Muscle layer of colon (tissue), 2 donors: ENCODE measurements around the gene SIRT2.
A peak's percentile ranks its signal among the peaks of the same experiment; 100 is the strongest.

ENCODE experiments used
- H3K27ac ChIP-seq: one replicate; pipeline ENCODE4 v1.7.0; 2013; ENCODE audit warnings: low read depth, mild to moderate bottlenecking, low read length, moderate library complexity
- H3K27me3 ChIP-seq, 2 donors: one replicate each; pipeline ENCODE4 v1.7.0; 2013; ENCODE audit warnings: low read length in 2 of 2, mild to moderate bottlenecking in 2 of 2; ENCODE audit not compliant: insufficient read depth in 2 of 2, control insufficient read depth in 1 of 2
- H3K36me3 ChIP-seq: one replicate; pipeline ENCODE4 v1.7.0; 2013; ENCODE audit warnings: mild to moderate bottlenecking, low read length; ENCODE audit not compliant: insufficient read depth
- H3K4me1 ChIP-seq: one replicate; pipeline ENCODE4 v1.7.0; 2013; ENCODE audit warnings: mild to moderate bottlenecking, low read length; ENCODE audit not compliant: insufficient read depth
- H3K4me3 ChIP-seq, 2 donors: one replicate each; pipeline ENCODE4 v1.7.0; 2013; ENCODE audit warnings: low read length in 2 of 2, low read depth in 1 of 2, mild to moderate bottlenecking in 1 of 2, moderate library complexity in 1 of 2
- H3K9ac ChIP-seq: one replicate; pipeline ENCODE4 v1.7.0; 2013; ENCODE audit warnings: low read length
- H3K9me3 ChIP-seq: one replicate; pipeline ENCODE4 v1.7.0; 2013; ENCODE audit warnings: mild to moderate bottlenecking, low read length
- donor health status: abdominal sarcoma.
- donor health status: Adenocarcinoma of cecum.

SIRT2 gene

GRCh38 chr19:38931521-38931793, 32.0 kb upstream of the SIRT2 start:
- peak overlapping the region; percentile 70 for H3K27ac ChIP-seq
- H3K9ac ChIP-seq, result peak overlapping the region; percentile 64
- H3K4me1 ChIP-seq, result peaks cover 20% of the 10 kb centered on the region
- H3K36me3 ChIP-seq, result peaks cover 9% of the 10 kb centered on the region
- no peaks in the 10 kb centered on the region for H3K9me3 ChIP-seq
- peak overlapping the region; percentile 79 to 94 for H3K4me3 ChIP-seq
- H3K27me3 ChIP-seq, result no peaks in the 10 kb centered on the region

DNA sequence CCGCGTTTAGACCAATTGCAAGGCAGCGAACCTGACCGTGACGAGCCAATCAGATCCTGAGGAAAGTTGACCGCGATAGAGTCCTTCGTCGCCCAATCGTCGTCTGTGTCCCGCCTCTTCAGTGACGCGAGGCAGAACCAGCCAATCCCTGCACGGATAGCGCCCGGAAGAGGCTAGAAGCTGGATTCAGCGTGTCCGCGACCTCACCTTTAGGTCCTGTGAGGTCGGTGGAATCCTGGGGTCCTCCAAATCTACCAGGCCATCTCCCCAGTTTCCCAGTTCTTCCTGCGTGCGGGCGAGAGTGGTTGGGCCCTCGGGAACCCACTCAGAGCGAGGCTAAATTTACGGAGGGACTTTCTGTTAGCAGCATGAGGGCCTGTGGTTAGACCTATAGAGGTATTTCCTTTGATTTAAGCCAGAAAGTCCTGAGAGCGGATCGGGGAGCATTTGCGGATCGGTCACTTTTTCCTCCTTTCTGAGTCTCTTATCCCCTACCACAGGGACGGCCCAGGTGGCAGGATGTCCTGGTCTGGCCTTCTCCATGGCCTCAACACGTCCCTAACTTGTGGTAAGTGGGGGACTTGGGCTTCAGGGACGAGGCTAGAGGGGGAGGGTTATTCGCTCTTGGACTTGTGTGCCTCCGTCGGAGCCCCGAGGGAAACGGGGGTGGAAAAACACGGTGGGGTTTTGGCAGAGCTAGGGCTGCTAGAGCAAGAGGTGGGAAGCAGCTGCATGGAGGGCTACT, 31.5 kb upstream of the SIRT2 start, which contains the start of gene MRPS12:
TSS of gene MRPS12 (plus strand) at position 169 of the 745 bp plus-strand sequence. CDS start at position 520, 351 bp downstream.
- Histone ChIP-seq H3K4me3 (peak within 1 kb of the TSS; percentile 79 to 94), H3K36me3 (peaks cover 9% of the 10 kb centered on the region), H3K27me3 (no peaks in the 10 kb centered on the region), H3K27ac (peak within 1 kb of the TSS; percentile 70), H3K4me1 (peaks cover 20% of the 10 kb centered on the region), H3K9ac (peak within 1 kb of the TSS; percentile 64), H3K9me3 (no peaks in the 10 kb centered on the region)

DNA sequence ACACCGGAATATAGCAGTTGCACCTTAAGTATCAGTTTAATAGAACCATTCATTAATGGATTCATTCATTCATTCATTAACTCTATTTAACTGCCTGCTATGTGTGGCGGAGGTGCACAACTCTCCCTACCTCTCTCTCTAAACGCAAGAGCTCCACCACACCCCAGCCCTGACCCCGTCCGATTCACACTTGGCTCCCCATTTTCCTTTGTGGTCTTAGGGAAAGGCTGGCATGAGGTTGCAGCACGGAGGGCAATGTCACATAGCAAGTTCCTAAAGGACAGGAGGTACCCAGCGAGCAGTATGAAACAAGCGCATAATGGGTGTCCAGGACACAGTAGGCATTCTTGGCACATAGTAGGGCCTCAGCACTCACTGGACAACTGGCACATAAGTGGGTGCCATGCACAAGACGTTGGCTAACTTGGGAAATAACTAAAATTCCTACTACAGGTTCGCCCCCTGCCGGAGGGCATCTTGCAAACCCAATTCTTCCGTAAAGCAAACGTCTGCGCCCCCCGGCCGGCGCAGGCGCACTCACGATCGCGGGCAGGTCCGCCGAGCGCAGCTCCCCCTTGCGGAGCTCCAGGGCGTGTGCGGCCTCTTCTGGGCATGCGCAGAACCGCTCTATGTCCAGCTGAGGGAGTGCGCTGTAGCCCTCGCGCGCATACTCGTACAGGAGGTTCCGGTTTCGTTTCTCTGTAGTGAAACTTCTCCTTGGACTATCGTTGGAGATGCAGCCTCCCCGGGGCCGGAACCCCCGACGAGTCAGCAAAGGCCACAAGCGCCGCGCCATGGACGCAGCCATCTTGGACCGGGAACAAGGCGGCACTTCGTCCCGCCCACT, 30.7 kb upstream of the SIRT2 start, which contains the start of gene SARS2:
TSS of gene SARS2 (minus strand) at position 835 of the 847 bp plus-strand sequence. CDS start at position 808, 27 bp downstream.
- no peaks in the 10 kb centered on the region for H3K27me3 ChIP-seq
- H3K36me3 ChIP-seq, result peaks cover 9% of the 10 kb centered on the region
- peaks cover 20% of the 10 kb centered on the region for H3K4me1 ChIP-seq
- H3K27ac ChIP-seq, result peak within 1 kb of the TSS; percentile 70
- H3K4me3 ChIP-seq, result peak within 1 kb of the TSS; percentile 79 to 94
- no peaks in the 10 kb centered on the region for H3K9me3 ChIP-seq
- peak within 1 kb of the TSS; percentile 64 for H3K9ac ChIP-seq

DNA sequence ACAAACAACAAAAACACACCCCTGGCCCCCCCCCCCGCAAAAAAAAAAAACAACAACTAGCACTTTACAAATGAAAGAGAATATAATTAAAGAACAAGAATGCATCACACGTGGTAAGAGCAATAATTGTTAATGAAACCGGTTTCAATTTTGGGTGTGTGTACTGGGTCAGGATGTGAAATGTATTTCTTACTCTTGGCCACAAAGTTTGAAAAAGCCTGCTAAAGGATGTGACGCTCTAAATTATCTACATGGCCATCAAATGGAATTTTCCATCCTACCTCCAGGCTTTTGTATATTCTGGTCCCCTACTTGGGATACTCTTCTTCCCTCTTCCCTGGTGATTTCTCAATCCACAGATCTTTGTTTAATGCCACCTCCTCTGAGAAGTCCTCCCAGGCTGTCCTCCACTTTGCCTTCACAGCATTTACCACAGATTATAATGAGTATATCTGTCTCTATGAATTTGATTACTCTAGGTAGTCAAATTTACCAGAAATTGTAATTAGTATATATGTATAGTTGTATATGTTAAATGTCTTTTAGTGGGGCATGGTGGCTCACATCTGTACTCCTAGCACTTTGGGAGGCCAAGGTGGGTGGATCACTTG, 29.1 kb upstream of the SIRT2 start:
- H3K9ac ChIP-seq, result no peak overlapping the region
- H3K27ac ChIP-seq, result no peak overlapping the region
- peaks cover 17% of the 10 kb centered on the region for H3K36me3 ChIP-seq
- H3K4me3 ChIP-seq, result no peak overlapping the region
- H3K27me3 ChIP-seq, result no peaks in the 10 kb centered on the region
- peaks cover 20% of the 10 kb centered on the region for H3K4me1 ChIP-seq
- no peaks in the 10 kb centered on the region for H3K9me3 ChIP-seq

- Histone ChIP-seq H3K4me1 (peaks cover 2% of the 10 kb centered on the region), H3K4me3 (no peak overlapping the region), H3K9ac (no peak overlapping the region), H3K9me3 (no peaks in the 10 kb centered on the region), H3K36me3 (peaks cover 8% of the 10 kb centered on the region), H3K27me3 (no peaks in the 10 kb centered on the region), H3K27ac (no peak overlapping the region)
Observed at GRCh38 chr19:38924388-38924787, 25.0 kb upstream of the SIRT2 start.

GRCh38 chr19:38922482-38922881, 23.1 kb upstream of the SIRT2 start:
- Histone ChIP-seq H3K27ac (no peak overlapping the region), H3K4me1 (no peaks in the 10 kb centered on the region), H3K27me3 (no peaks in the 10 kb centered on the region), H3K36me3 (peaks cover 8% of the 10 kb centered on the region), H3K9me3 (no peaks in the 10 kb centered on the region), H3K9ac (no peak overlapping the region), H3K4me3 (no peak overlapping the region)

GRCh38 chr19:38921420-38922274, 22.2 kb upstream of the SIRT2 start:
- peaks cover 8% of the 10 kb centered on the region for H3K36me3 ChIP-seq
- H3K27me3 ChIP-seq, result no peaks in the 10 kb centered on the region
- no peaks in the 10 kb centered on the region for H3K9me3 ChIP-seq
- no peak overlapping the region for H3K4me3 ChIP-seq
- H3K27ac ChIP-seq, result no peak overlapping the region
- H3K4me1 ChIP-seq, result no peaks in the 10 kb centered on the region
- H3K9ac ChIP-seq, result no peak overlapping the region

DNA sequence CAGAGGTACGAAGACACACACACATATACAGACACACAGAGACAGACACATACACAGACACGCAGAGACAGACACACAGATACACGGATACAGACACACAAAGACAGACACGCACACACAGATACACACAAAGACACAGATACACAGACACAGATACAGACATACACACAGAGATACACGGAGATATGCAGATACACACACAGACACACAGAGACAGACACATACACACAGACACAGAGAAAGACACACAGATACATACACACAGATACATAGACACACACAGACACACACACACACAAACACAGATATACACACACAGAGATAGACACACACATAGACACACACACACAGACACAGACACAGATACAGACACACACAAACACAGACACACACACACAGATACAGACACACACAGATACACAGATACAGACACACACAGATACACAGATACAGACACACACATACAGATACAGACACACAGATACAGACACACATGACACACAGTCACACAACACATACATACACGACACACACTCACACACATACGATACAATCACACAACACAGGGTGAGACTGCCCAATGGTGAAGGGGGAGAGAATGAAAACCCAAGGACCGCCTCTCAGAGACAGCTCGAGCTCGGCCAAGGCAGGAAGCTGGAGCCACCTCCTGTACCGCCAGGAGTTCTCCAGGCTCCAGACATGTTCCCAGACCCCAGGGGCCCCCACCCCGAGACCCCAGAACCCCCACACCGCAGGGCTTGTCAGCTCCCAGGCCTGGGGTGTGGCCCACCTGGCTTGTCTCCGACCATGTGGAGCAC, 21.4 kb upstream of the SIRT2 start:
- Histone ChIP-seq H3K27ac (no peak overlapping the region), H3K27me3 (no peaks in the 10 kb centered on the region), H3K4me1 (no peaks in the 10 kb centered on the region), H3K36me3 (peaks cover 8% of the 10 kb centered on the region), H3K9ac (no peak overlapping the region), H3K4me3 (no peak overlapping the region), H3K9me3 (no peaks in the 10 kb centered on the region)

GRCh38 chr19:38919837-38920601, 20.6 kb upstream of the SIRT2 start:
- H3K9ac ChIP-seq, result no peak overlapping the region
- no peak overlapping the region for H3K27ac ChIP-seq
- H3K4me1 ChIP-seq, result no peaks in the 10 kb centered on the region
- no peak overlapping the region for H3K4me3 ChIP-seq
- H3K9me3 ChIP-seq, result no peaks in the 10 kb centered on the region
- H3K27me3 ChIP-seq, result no peaks in the 10 kb centered on the region
- H3K36me3 ChIP-seq, result peaks cover 8% of the 10 kb centered on the region

GRCh38 chr19:38918526-38918925, 19.1 kb upstream of the SIRT2 start:
- Histone ChIP-seq H3K9me3 (no peaks in the 10 kb centered on the region), H3K4me1 (no peaks in the 10 kb centered on the region), H3K4me3 (no peak overlapping the region), H3K27ac (no peak overlapping the region), H3K27me3 (no peaks in the 10 kb centered on the region), H3K9ac (no peak overlapping the region), H3K36me3 (no peaks in the 10 kb centered on the region)
